Endothelial cell of umbilical vein (primary cell): ENCODE results near the gene ASMTL. TPM values are rescaled to one million over a fixed set of nuclear protein-coding genes. Genes with fewer than 3 reads are reported as not detected.

ENCODE experiments used
- BruUV-seq: library from RNA; stranded (reverse); fragments of 400-500 nt; replicated peaks from 2 replicates; lab custom pipeline; 2021; lab: Mats Ljungman, UMichigan
- CTCF ChIA-PET: fragments of 300-600, 350-600 bp; sonication (Branson Sonifier 250); formaldehyde crosslinking; loops from one replicate; lab custom pipeline; 2021; ENCODE audit warnings: antibody characterized with exemption, inconsistent platforms; lab: Charles Lee
- POLR2A ChIA-PET: fragments of 300-600, 350-600 bp; sonication (Branson Sonifier 250); formaldehyde crosslinking; loops from one replicate; lab custom pipeline; 2021; ENCODE audit warnings: antibody characterized with exemption, inconsistent platforms; lab: Charles Lee
- DNase-seq: peaks from one replicate; pipeline ENCODE4 v3.0.0-alpha.2; 2011; ENCODE audit warnings: low read depth, low spot score
- FAIRE-seq: peaks from 2 replicates; lab custom pipeline; 2011; peaks lifted over from hg19 to GRCh38; lab: Jason Lieb, UNC
- H2AFZ ChIP-seq: 2 replicates; pipeline ENCODE4 v1.6.0; 2012; ENCODE audit warnings: low read depth, low read length, control low read depth, inconsistent platforms
- H3K27ac ChIP-seq: 2 replicates; pipeline ENCODE4 v1.5.1; 2011; ENCODE audit warnings: low read depth, mild to moderate bottlenecking, control low read depth, low read length, moderate library complexity; ENCODE audit not compliant: insufficient read depth
- H3K27me3 ChIP-seq, 2 experiments: 2 replicates each; pipeline versions ENCODE4 v1.6.0 to v1.6.1; 2011; ENCODE audit warnings: low read length in 2 of 2, mixed read lengths in 1 of 2; ENCODE audit not compliant: control insufficient read depth in 2 of 2, insufficient read depth in 2 of 2
- H3K36me3 ChIP-seq, 2 experiments: 2 replicates in 1 of 2; 3 replicates in 1 of 2; pipeline ENCODE4 v1.5.1; 2011; ENCODE audit warnings: low read length in 2 of 2, mild to moderate bottlenecking in 1 of 2, moderate library complexity in 1 of 2; ENCODE audit not compliant: control insufficient read depth in 2 of 2, insufficient read depth in 2 of 2; ENCODE audit errors: extremely low read depth in 1 of 2
- H3K4me1 ChIP-seq: 3 replicates; pipeline ENCODE4 v1.5.1; 2011; ENCODE audit warnings: mild to moderate bottlenecking, low read length; ENCODE audit not compliant: control insufficient read depth, insufficient read depth; ENCODE audit errors: extremely low read depth
- H3K4me2 ChIP-seq: 2 replicates; pipeline ENCODE4 v1.6.1; 2011; ENCODE audit warnings: low read length, control low read depth, mixed read lengths; ENCODE audit not compliant: insufficient read depth
- H3K4me3 ChIP-seq, 3 experiments: fragments of 200-600 bp in 1 of 3; sonication (generic), shearing (Covaris generic) in 1 of 3; replicated peaks in 1 of 3; 2 replicates each; pipeline ENCODE4 v1.5.1; 2011 to 2016; ENCODE audit warnings: control low read depth in 3 of 3, low read length in 3 of 3, mild to moderate bottlenecking in 2 of 3, inconsistent platforms in 1 of 3, low read depth in 1 of 3, moderate library complexity in 1 of 3; ENCODE audit not compliant: insufficient read depth in 1 of 3
- H3K79me2 ChIP-seq: 2 replicates; pipeline ENCODE4 v1.6.0; 2012; ENCODE audit warnings: low read length, inconsistent platforms; ENCODE audit not compliant: control insufficient read depth, insufficient read depth
- H3K9ac ChIP-seq: replicated peaks from 2 replicates; pipeline ENCODE3; 2011; ENCODE audit warnings: low read length, control low read depth; ENCODE audit not compliant: insufficient read depth; ENCODE audit errors: extremely low read depth
- H3K9me1 ChIP-seq: replicated peaks from 3 replicates; pipeline ENCODE4 v1.6.0; 2011; ENCODE audit warnings: mild to moderate bottlenecking, low read length; ENCODE audit not compliant: control insufficient read depth, insufficient read depth; ENCODE audit errors: extremely low read depth
- H3K9me3 ChIP-seq: replicated peaks from 2 replicates; pipeline ENCODE4 v1.5.1; 2012; ENCODE audit warnings: low read length, inconsistent platforms; ENCODE audit not compliant: control insufficient read depth, insufficient read depth
- H4K20me1 ChIP-seq: replicated peaks from 2 replicates; pipeline ENCODE3; 2011; ENCODE audit warnings: mild to moderate bottlenecking, low read length; ENCODE audit not compliant: control insufficient read depth, insufficient read depth; ENCODE audit errors: extremely low read depth
- CTCF ChIP-seq, 2 donors: IDR thresholded peaks; 1 replicate in 1 of 2; 2 replicates in 1 of 2; pipeline ENCODE4 v1.5.1; 2011; ENCODE audit warnings: low read length in 2 of 2, mild to moderate bottlenecking in 2 of 2, moderate library complexity in 2 of 2, control low read depth in 1 of 2, inconsistent platforms in 1 of 2, low read depth in 1 of 2; ENCODE audit not compliant: insufficient read depth in 1 of 2; ENCODE audit errors: extremely low read depth in 1 of 2
- EZH2 ChIP-seq: IDR thresholded peaks from 2 replicates; pipeline ENCODE4 v1.6.1; 2012; ENCODE audit warnings: borderline replicate concordance, low read depth, mild to moderate bottlenecking, moderate library complexity, low read length, inconsistent platforms; ENCODE audit not compliant: severe bottlenecking
- FOS ChIP-seq: IDR thresholded peaks from 2 replicates; pipeline ENCODE4 v1.6.1; 2011; ENCODE audit warnings: mild to moderate bottlenecking, low read length, moderate library complexity, borderline replicate concordance; ENCODE audit not compliant: insufficient read depth
- GATA2 ChIP-seq: IDR thresholded peaks from 2 replicates; pipeline ENCODE4 v1.7.0; 2011; ENCODE audit warnings: low read depth, mild to moderate bottlenecking, moderate library complexity, mixed read lengths, low read length; ENCODE audit not compliant: insufficient read length, insufficient read depth
- JUN ChIP-seq: IDR thresholded peaks from 2 replicates; pipeline ENCODE4 v1.6.1; 2011; ENCODE audit warnings: borderline replicate concordance, low read depth; ENCODE audit not compliant: insufficient read length, insufficient read depth
- MAX ChIP-seq: IDR thresholded peaks from 2 replicates; pipeline ENCODE4 v1.6.1; 2011; ENCODE audit not compliant: insufficient read depth, insufficient read length
- MYC ChIP-seq: IDR thresholded peaks from one replicate; pipeline ENCODE4 v1.6.1; 2011; ENCODE audit warnings: mild to moderate bottlenecking, low read depth, low read length
- POLR2A ChIP-seq: IDR thresholded peaks from 2 replicates; pipeline ENCODE4 v1.6.1; 2012; ENCODE audit warnings: low read depth, mild to moderate bottlenecking, control low read depth, low read length
- POLR2AphosphoS5 ChIP-seq: IDR thresholded peaks from 2 replicates; pipeline ENCODE4 v1.6.1; 2012; ENCODE audit warnings: low read depth, mild to moderate bottlenecking, control low read depth, low read length, moderate library complexity; ENCODE audit not compliant: insufficient read depth
- dilution Hi-C: fragments of 300-500 bp; cut with MboI; formaldehyde crosslinking; loops from one replicate; pipeline ENCODE4 v1.15.0; 2019; ENCODE audit warnings: low sequenced_read_pairs; ENCODE audit not compliant: extremely low pct_ligation_motif_present
- intact Hi-C: fragments of 100-400 bp; cut with micrococcal nuclease; formaldehyde crosslinking; loops from one replicate; pipeline ENCODE4 v1.10.0; 2022
- polyA plus RNA-seq, 4 experiments: library from polyadenylated mRNA; depleted of rRNA in 3 of 4; stranded (reverse) in 3 of 4; unstranded in 1 of 4; fragments of >200 nt; gene quantifications; 2 replicates each; pipeline versions ENCODE4 v1.2.1 to v1.2.3, GENCODE V29; 2011 to 2012; ENCODE audit warnings: missing spikeins in 1 of 4
- total RNA-seq: library from RNA; stranded (reverse); gene quantifications from 2 replicates; pipeline ENCODE4 v1.2.3, GENCODE V29; 2021

The ASMTL gene
- total and polyA plus RNA-seq, 2 donors (not counting 3 experiments of a cell fraction or from before 2014, with no cell fraction given), result 27.1 to 29.9 TPM

GRCh38 chrX:1477229-1477628 lies 24.5 kb upstream of the ASMTL start:
- H3K27me3 ChIP-seq, result no peaks in the 10 kb centered on the region
- CTCF ChIA-PET, result no interaction called here
- intact Hi-C loops (no loop called here), dilution Hi-C loops (no loop called here)
- no peak overlapping the region for H3K4me2 ChIP-seq
- H3K4me1 ChIP-seq, result peaks cover 6% of the 10 kb centered on the region
- FAIRE-seq, result no peak
- no peak overlapping the region for H2AFZ ChIP-seq
- no peak overlapping the region for H3K27ac ChIP-seq
- no peaks in the 10 kb centered on the region for H4K20me1 ChIP-seq
- no peaks in the 10 kb centered on the region for H3K9me1 ChIP-seq
- H3K36me3 ChIP-seq, result no peaks in the 10 kb centered on the region
- no peak overlapping the region for H3K9ac ChIP-seq
- no peaks in the 10 kb centered on the region for H3K9me3 ChIP-seq
- DNase-seq, result no peak
- no TSS peak for BruUV-seq
- no peak for TF ChIP-seq MAX
- TF ChIP-seq FOS, result no peak
- TF ChIP-seq JUN, result no peak
- TF ChIP-seq CTCF (IDR thresholded peaks at IDR 0.05; ENCODE audit: extremely low read depth in 1 of 2, insufficient read depth in 1 of 2, low read depth in 1 of 2, low read length in 2 of 2), result no peak
- no peak for TF ChIP-seq POLR2AphosphoS5
- no peak for TF ChIP-seq GATA2
- no peak for TF ChIP-seq EZH2
- no peak for TF ChIP-seq POLR2A
- no peak for TF ChIP-seq MYC
- H3K79me2 ChIP-seq, result no peaks in the 10 kb centered on the region
- POLR2A ChIA-PET, result no interaction called here
- H3K4me3 ChIP-seq, result no peak overlapping the region
